Measurements from ENCODE around the gene MTMR2. TPM values are rescaled to one million over a fixed set of nuclear protein-coding genes. Genes with fewer than 3 reads are reported as not detected.

The MTMR2 gene
- total RNA-seq, 1 experiment from 2014 or later: 59.0 TPM

- Mint-ChIP-seq H3K9me3 (no peaks in the 10 kb centered on the region), H3K4me1 (peaks cover 9 to 10% of the 10 kb centered on the region in 2 experiments), H3K27ac (no peak overlapping the region), H3K4me3 (no peak overlapping the region), H3K36me3 (ENCODE audit: insufficient read depth in 1 of 3, low read depth in 3 of 3) (no peaks in the 10 kb centered on the region), H3K27me3 (ENCODE audit: low read depth) (no peaks in the 10 kb centered on the region)
- Histone ChIP-seq H3K23ac (ENCODE audit: insufficient read length, low read depth, low read length) (no peak overlapping the region), H3K18ac (ENCODE audit: insufficient read length, low read depth, low read length) (no peak overlapping the region), H3K79me1 (ENCODE audit: insufficient read depth, low read depth, low read length, poor library complexity, severe bottlenecking) (peaks cover 6% of the 10 kb centered on the region), H4K91ac (ENCODE audit: insufficient read length, low read depth, low read length) (no peak overlapping the region), H3K14ac (ENCODE audit: insufficient read depth, low read length) (no peak overlapping the region), H2AK5ac (ENCODE audit: insufficient read length, low read length) (no peak overlapping the region), H3K9ac (ENCODE audit: extremely low read depth, insufficient read length, low read length) (no peak overlapping the region), H3K79me2 (ENCODE audit: insufficient read depth, low read length) (peaks cover 10% of the 10 kb centered on the region; the same call in 1 of the 2 replicates), H3K4ac (ENCODE audit: low read depth, low read length) (no peak overlapping the region), H2BK120ac (ENCODE audit: low read depth, low read length, poor library complexity, severe bottlenecking) (no peak overlapping the region), H2BK20ac (ENCODE audit: low read depth, low read length, poor library complexity, severe bottlenecking) (no peak overlapping the region), H4K8ac (replicated peaks; ENCODE audit: insufficient read length, low read depth, low read length) (no peak overlapping the region), H2BK5ac (ENCODE audit: insufficient read length, low read length) (no peak overlapping the region), H2BK15ac (ENCODE audit: low read depth, low read length) (no peak overlapping the region), H3T11ph (ENCODE audit: low read length) (no peak overlapping the region), H3K4me1 (ENCODE audit: insufficient read depth, low read length) (no peaks in the 10 kb centered on the region), H3K27me3 (ENCODE audit: insufficient read depth, low read length) (no peaks in the 10 kb centered on the region), H3K23me2 (ENCODE audit: insufficient read length, low read depth, low read length, poor library complexity, severe bottlenecking) (no peaks in the 10 kb centered on the region), H3K56ac (ENCODE audit: insufficient read length, low read depth, low read length) (no peak overlapping the region), H2AFZ (ENCODE audit: low read length) (no peak overlapping the region), H4K20me1 (ENCODE audit: control insufficient read depth, insufficient read depth, insufficient read length) (no peaks in the 10 kb centered on the region), H3K4me2 (ENCODE audit: insufficient read depth, insufficient read length, low read length) (no peak overlapping the region), H3K9me3 (ENCODE audit: control insufficient read depth, low read depth, low read length) (no peaks in the 10 kb centered on the region), H3K27ac (ENCODE audit: insufficient read length, low read depth, low read length) (no peak overlapping the region), H4K5ac (ENCODE audit: insufficient read length, low read depth, low read length) (no peak overlapping the region), H2BK12ac (ENCODE audit: insufficient read length, low read depth, low read length) (no peak overlapping the region)
- WGBS (ENCODE audit: extremely low coverage, insufficient read length, low lambda C conversion rate): no CpG with 5 or more reads among the region's 2 CpGs
- no peak for DNase-seq
- no peak for TF ChIP-seq CTCF (conservative IDR thresholded peaks at IDR 0.05)
These were observed 8.9 kb downstream of the MTMR2 start for GRCh38 chr11:95915051-95915450.

Data from H9 (cell line).